Activated T-helper 9 cell treated with anti-CD3 and anti-CD28 coated beads, Interleukin-2, amount 50 U/mL, for 16 hours (primary cell): ENCODE measurements around the gene STK32C.
"Not testable (repeated sequence)": the region's sequence is repeated elsewhere in the genome, so short reads cannot be mapped to it uniquely, and the experiment has no call there.

Source experiments
- DNase-seq: peaks from one replicate; pipeline ENCODE4 v3.0.0-alpha.2; 2020; ENCODE audit warnings: low read depth

Gene STK32C

DNA sequence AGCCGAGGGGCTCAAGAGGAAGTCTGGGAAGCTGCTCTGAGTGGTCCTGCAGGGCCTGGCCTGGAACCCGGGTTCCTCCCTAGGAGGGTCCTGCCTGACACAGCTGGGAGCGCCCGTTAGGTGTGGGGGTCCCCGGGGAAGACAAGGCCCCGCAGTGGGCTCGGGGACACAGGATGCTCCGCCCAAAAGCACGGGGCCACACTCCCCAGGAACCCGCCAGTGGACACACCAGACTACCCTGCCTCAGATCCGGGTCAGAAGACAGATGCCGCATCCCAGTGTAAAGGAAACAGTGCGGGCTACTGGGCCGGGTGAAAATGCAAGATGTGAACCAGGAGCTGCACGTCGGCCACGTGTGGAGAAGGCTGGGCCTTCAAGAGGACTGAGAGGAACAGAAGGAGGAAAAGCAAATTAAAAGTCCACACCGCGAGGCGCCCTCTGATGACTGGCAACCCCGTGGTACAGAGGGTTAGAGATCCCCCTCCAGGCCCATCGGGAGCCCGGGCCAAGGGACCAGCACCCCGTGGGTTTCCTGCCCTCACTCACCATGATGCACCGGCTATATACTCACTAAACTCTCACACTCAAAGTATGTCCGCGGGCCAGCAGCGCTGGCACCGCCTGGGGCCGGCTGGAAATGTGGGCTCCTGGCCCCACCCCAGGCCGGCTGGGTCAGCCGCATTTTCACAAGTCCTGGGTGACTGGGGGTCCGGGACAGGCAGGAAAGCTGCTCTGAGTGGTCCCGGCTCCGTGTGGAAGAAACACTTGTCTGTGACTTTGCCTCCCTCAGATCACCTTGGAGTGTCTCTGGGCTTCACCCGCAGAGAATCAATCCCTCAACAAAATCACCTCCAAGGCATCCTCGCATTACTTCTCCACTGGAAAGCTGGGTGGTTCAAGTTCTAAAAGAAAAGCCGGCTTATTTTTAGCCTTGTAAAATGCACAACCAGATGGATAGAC lies 6.1 kb downstream of the STK32C start:
- no peak for DNase-seq

DNA sequence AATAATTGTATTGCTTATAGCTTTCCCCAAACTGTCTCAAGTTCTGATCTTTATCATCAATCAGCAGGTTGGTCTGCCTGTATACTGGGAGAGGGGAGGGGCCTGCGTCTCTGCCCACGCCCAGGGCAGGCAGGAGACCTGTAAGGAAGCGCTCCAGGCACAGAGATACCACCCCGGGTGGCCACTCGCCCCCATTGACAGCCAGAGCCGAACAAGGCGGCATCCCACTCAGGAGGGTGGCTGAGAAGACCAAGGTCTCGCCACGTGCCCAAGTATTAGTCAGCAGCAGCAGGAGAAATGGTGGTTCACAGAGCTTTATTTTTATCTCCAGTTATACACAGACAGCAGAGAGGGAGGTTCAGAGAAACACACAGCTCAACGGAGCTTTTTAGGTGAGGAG lies 7.2 kb downstream of the STK32C start:
- no peak for DNase-seq

DNA sequence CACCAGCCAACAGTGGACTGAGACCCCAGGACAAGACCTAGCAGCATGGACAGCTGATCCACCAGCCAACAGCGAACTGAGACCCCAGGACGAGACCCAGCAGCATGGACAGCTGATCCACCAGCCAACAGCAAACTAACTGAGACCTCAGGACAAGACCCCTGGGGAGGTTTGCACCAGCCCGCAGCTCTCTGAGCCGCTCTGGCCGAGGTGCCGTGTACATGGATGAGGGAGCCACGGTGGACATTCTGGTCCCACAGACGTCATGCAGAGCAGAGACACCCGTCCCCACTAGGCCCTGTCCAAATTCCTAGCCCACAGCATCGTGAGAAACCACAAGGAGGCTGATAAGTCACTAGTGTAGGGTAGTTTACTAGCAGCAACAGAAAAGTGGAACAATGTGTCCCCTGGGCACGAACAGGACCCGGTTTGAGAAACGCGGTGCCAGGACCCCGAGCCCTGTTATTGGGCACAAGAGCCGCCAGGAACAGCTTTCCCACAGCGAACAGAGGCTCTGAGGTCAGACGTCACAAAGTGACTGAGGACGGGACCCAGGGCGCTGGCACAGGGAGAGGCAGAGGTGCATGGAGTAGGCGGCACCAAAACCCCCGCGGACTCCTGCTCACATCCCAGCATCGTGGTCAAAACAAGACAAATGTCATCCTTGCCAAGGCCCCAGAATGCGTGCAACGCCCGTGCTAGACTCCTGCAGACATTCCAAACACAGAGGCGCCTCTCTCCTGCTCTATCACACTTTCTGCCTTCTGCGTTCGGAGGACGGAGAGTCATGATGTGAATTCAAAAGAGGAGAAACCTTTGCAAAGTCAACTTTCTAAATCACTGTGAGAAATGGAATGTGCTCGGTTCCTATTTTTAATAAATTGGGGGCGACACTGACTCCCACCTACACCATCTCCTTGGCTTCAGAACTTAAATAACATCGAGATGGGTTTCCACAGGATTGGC lies 8.1 kb downstream of the STK32C start:
- DNase-seq: no peak

DNA sequence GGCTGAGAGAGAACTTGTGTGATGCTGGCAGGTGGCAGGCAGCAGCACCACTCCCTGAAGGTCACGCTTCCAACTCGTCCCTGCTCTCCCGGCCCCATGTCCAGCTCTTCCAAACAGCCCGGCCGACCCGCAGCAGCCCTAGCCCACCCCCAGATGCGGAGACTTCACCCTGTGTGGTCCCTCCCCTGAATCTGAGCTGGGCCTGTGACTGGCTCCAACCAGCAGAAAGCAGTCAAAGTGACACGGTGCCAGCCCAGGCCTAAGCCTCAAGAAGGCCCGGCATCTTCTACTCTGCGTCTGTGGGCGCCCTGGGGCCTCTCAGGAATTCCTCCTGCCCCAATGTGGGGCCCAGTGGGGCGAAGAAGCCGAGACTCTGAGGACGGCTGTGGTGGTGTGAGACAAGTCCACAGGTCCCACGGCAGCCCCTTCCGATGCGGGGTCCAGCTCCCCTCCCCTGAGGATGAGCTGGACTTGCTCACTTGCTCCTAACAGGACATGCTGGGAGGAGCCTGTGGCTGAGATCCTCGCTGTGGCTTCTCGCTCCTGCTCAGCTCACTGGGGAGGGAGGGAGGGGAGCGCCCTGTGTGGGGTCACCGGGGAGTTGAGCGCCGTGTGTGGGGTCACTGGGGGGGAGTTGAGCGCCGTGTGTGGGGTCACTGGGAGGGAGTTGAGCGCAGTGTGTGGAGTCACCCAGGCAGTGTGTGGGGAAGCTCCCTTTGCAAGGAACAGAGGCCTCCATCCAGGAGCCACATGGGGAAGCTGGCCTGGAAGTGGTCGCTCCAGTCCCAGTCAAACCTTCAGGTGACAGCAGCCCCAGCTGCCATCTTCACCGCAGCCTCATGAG lies 9.5 kb downstream of the STK32C start:
- no peak for DNase-seq

DNA sequence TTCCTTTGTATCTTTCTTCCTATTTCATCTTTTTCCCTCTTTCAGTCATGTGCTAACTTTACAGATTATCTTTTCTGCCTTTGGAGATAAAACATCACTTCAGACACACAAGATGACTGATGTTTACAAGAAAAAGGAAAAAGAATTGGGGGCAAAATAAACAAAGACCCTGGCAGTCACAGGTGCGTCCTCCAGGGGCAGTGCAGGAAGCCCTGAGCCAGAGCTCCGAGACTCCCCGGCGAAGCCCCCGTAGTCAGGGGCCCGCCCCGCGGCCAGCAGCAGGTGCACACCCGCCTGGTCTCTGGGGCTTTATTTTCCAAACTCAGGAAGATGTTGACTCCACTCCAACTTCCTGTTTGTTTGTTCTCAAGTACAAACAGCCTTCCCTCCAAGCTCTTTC lies 10.2 kb downstream of the STK32C start:
- DNase-seq: no peak

DNA sequence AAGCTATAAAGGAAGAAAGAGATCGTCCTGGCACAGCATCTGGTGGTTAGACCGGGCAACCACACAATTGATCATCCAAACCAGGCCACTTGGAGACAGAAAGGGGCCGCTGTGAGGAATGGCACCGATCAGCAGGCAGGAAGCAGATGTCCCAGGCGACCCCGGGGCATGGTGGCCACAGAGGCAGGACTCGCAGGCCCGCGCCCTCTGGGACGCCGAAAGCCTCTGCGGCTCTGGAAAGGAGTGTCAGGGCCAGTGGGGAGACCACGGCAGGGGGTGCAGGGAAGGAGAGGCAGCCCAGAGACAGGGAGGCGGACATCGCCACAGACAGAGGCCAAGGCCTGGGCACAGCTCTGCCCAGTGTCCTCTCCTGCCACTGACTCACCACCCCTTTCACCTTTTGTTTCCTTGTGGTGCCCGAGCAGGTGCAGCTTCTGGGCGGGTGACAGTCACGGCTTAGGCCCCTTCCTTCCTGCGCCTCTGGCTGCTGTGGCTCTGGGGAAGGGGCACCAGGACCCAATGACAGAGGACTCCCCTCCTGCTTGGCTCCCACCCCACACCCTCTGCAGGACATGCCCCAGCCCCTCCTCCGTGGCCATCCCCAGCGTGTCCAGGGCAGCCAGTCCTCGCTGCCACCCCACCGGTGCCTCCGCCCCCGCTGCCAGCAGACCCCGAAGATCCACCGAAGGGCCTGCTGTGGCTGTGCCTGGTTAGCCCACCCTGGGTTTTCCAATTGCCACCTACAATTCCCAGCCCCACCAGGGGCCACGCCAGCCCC lies 10.9 kb downstream of the STK32C start:
- no peak for DNase-seq

DNA sequence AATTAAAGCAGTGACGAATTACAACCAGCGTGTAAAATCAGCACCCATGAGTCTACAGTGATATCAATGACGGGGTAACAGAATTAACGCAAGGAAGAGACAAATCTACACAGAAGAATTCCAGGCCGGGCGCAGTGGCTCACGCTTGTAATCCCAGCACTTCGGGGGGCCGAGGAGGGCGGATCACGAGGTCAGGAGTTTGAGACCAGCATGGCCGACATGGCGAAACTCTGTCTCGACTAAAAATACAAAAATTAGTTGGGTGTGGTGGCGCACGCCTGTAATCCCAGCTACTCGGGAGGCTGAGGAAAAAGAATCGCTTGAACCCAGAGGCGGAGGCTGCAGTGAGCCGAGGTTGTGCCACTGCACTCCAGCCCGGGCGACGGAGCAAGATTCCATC lies 12.3 kb downstream of the STK32C start:
- DNase-seq: not testable (repeated sequence)

DNA sequence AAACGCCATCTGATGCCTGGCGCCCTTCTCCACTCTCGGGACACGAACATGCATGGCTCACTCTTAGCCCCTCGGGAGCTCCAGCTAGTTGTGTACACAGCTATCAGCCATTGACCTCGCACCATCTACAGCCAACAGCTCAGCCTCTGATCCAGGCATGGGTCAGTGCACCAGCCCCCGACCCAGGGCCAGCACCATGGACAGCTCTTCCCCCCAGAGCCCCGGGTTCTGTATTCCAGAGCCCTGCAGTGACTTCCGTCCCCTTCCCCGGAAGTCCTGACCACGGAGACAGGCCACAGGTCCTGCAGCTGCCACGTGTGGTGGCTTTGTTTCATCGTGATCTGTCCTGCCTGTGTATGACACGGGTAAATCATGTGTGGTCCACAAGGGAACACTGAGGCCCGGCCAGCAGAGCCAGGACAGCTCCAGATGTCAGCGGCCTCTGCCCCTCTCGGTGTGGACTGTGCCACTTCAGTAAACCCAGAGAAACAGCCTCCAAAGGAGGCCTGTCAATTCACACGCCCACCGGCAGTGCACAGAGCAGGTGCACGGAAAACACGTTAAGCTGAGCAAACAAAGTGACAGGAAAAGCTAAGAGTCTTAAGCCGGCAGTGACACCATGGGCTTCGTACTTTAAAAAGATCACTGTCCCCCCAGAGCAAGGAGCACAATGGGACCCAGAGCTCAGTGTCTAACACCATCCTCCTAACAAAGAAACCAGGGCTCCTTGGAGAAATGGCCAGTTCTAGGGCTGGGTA lies 13.0 kb downstream of the STK32C start:
- DNase-seq: no peak

DNA sequence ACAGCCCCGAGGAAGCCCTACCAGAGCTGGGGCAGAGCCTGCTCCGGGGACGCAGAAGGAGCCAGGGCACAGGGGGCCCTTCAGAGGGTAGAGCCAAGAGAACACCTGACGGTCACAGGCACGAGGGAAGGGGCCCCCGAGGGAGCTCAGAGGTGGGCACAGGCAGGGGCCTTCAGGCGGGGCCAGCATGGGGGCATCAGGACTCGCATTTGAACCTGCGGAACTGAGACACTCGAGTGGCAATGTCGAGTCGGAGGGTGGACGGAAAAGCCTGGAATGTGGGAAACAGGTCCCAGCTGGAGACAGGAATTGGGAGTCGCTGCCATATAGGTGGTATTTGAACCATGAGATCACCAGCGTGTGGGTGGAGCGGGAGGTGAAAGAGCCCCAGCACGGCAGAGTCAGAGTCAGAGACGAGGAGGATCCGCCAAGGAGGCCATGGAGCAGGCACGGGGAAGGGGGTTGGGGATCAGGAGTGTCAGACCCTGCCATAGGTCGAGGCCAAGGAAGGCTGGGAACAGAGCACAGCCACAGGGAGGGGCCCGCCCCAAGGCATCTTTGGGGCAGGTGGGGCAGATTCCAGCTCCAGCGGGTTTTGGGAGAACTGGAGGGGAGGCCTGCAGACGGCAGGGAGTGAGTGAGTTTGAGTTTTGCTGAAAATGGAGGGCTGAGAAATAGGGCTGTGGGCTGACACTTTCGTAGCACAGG lies 13.8 kb downstream of the STK32C start:
- DNase-seq: no peak

DNA sequence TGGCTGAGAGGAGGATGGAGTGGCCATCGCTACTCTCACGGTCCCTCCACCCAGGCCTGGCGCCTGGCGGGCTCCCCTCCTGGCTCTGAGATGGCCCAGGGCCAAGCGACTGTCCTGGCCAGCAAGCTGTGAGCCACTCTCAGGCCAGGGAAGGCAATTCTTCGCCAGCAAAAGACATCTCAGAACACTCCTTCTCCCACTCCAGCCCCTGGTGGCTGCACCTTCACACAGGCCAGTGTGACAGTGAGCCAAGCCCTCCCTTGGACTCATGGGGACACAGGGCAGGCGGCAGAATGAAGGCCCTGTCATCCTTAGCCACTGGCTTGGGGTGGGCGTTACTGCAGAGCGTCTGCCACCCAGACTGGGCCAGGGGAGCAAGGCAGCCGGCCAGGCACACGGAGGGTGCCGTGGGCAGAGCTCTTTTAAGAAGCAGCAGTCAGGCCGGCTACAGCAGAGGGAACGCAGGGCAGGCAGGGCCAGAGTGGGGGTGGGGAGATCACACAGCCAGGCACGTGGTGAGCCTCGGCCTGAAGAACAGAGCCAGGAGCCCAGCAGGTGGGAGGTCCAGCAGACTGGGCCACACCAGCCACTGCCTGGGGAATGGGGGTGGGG lies 14.4 kb downstream of the STK32C start:
- no peak for DNase-seq

DNA sequence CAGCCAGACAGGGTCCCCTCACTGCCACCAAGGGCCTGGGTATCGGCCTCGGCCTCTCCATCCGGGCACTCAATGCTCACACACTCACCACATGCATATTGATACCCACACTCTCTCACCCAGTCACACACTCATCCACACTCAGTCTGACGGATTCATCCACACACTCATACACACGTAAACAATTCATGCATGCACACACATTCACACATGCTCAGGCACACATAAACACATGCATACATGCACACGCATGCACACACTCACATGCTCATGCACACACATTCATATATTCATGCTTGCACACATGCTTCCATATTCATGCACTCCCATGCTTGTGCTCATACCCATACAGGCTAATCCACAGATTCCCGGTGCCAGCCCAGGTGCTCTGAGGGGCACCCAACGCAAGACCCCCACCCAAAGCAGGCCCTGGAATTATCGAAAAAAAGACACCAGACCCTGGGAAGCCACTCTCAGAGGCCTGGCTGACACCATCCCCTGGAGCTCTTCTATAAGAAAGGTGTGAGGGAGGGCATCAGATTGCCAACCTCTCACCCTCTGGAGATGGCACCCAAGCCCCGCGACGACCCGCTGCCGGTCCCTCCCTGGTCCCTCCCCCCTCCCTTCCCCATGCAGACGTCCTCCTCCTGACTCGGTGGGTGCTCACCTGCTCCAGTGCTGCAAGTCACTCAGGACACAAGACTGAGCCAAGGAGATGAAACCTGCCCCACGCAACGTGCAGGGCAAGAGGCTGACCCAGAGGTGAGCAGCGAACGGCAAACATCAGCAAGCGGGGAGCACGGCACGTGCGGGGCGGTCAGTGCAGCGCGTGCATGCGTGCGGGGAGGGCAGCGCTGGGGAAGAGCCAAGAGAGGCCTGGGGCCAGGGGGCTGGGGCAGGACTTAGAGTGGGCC lies 15.2 kb downstream of the STK32C start:
- DNase-seq: no peak

DNA sequence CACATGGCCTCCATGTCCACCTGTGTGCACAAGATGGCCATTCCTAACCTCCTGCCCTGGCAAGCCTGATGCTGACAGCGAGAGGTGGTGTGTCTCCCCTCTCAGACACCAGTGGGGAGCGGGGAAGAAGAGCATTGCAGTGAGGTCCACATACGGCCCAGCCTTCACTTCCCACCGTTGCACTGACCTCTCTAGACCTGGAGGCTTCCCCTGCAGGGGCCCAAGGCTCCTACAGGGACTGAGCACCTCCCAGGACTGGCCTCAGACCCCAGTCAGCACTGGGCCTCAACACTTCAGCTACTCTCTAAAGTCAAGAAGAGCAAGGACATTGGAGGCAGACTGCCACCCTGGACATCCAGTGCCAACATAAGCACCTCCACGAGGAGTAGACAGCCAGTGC lies 15.9 kb downstream of the STK32C start:
- no peak for DNase-seq

DNA sequence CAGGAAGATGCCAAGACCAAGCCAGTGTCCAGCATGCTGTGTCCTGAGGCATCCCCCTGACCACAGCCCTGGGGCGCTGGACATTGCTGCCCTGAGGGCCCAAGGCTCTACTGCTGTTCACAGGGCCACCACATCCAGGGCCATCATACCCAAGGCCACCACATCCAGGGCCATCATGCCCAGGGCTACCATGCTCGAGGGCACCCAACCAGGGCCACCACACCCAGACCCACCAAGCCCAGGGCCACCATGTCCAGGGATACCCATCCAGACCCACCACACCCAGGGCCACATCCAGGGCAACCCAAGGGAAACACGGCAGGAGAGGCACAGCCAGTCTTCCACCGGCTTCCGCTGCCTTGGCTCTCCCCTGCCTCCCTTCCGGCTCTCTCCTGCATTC lies 17.1 kb downstream of the STK32C start:
- DNase-seq: no peak

DNA sequence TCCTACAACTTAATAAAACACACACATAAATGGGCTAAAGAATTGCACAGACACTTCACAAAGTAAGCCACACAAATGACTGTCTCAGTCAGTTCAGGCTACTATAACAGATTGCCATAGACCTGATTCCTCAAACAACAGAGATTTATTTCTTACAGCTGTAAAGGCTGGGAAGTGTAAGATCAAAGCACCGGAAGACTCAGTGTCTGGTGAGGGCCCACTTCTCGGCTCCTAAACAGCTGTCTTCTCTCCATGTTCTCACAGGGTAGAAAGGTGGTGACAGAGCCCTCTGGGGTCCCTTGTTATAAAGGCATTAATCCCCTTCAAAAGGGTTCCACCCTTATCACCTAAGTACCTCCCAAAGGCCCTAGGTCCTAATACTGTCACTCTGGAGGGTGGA lies 18.3 kb downstream of the STK32C start:
- no peak for DNase-seq

DNA sequence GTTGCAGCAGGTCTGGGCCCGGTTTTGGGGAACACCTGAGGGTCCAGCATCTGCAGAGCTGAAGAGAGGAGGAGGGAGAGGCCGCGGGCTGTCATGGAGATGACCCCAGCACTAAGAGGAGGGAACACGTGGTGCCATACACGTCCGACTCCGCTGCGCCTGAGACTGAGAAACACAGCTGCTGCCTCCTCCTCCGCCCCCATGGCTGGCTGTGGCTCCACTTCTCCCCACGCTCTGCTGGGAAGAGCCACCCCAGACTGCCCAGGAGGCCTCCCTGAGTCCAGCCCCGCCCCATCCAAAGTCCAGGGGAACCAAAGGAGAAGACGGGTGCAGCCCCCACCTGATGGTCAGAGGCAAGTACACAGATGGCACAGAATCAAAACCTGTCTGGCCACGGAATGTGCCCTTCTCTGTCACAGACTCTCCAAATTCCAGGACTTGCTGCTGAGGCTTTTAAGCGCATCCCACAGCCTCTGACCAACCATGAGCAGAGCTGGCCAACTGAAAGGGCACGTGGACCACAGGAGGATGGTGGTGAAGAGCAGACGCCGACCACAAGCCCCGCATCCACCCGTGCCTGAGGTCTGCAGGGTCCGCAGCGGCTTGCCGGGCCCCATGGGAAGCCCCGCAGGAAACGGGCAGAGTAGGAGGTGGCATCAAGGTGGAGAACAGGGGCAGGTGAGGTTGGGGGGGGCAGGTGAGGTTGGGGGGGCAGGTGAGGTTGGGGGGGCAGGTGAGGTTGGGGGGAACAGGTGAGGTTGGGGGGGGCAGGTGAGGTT lies 24.0 kb downstream of the STK32C start:
- DNase-seq: no peak

DNA sequence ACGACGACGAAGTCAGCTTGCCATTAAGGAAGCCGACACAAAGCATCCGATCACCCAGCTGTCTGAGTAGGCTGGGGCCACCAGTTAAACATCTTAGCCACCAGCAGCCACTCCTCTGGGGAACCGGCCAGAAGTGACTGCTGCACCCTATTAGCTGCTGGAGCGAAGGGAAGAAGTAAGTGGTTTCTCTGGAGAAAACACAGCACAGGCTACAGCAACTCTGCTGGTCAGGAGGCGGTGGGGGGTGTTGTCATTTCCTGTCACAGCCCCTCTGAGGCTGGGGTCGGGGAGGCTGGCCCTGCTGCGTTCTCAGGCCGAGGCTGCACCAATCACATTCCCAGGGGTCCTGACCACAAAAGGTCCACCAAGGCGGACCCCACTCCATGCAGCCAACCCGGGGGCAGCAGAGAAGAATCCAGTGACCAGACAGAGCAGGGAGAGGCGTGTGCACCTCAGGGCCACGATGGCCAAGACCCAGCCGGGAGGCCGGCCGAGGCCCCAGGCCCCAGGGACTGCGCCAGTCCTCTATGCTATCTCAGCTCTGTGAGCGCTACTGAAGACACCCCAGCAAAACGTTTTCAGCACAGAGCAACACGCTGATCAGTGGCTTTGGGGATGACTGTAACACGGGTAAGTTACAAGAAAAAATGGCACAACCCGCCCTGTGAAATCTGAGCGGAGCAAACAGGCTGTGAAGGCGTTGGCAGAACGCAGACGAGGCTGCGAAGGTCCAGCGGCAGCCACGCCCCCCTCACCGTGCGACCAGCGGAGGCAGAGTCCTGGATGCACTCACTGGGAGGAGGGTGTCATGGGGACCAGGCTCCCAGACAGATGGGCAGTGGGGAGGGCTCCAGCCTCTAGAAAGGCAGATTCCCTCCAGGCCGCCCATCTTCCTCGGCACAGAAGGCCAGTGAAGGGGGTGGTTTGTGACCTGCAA lies 24.8 kb downstream of the STK32C start:
- no peak for DNase-seq
